GM23338 (cell line): ENCODE results near the gene VSTM2L.

Experiments used
- CTCF ChIP-seq, 2 experiments: fragments of 200-600 bp in 1 of 2; sonication (generic) in 1 of 2; conservative IDR thresholded peaks; 2 replicates each; pipeline versions ENCODE4 v1.5.1 to v1.6.1; 2016 to 2017; ENCODE audit warnings: antibody characterized with exemption in 2 of 2, low read depth in 2 of 2, mild to moderate bottlenecking in 2 of 2, moderate library complexity in 1 of 2
- EZH2 ChIP-seq: fragments of 200-600 bp; sonication (generic); IDR thresholded peaks from one replicate; pipeline ENCODE4 v1.8.0; 2017; ENCODE audit warnings: antibody characterized with exemption, mild to moderate bottlenecking, low read depth; ENCODE audit not compliant: unreplicated experiment
- EZH2phosphoT487 ChIP-seq: fragments of 200-600 bp; sonication (generic); IDR thresholded peaks from one replicate; pipeline ENCODE4 v1.8.1; 2018; ENCODE audit warnings: antibody characterized with exemption; ENCODE audit not compliant: unreplicated experiment

GRCh38 chr20:37971561-37972127, 68.7 kb downstream of the VSTM2L start:
- TF ChIP-seq CTCF (conservative IDR thresholded peaks at IDR 0.05; ENCODE audit: low read depth in 2 of 2) (no peak), EZH2 (no peak), EZH2phosphoT487 (no peak)
